HuH-7 (cell line): Measurements from ENCODE around the gene UGGT1.
A peak's percentile ranks its signal among the peaks of the same experiment; 100 is the strongest.

Source experiments
- DNase-seq: peaks from one replicate; pipeline ENCODE4 v3.0.0; 2011; ENCODE audit warnings: low spot score

Gene UGGT1

GRCh38 chr2:128090945-128091725 is at the start of gene UGGT1:
Gene UGGT1, plus strand, starts transcription at chr2:128091200. Its CDS starts 158 bp downstream, at chr2:128091358.
- peak; percentile 82 for DNase-seq

GRCh38 chr2:128041561-128041960 is 49.4 kb upstream of the UGGT1 start:
- DNase-seq, result no peak

DNA sequence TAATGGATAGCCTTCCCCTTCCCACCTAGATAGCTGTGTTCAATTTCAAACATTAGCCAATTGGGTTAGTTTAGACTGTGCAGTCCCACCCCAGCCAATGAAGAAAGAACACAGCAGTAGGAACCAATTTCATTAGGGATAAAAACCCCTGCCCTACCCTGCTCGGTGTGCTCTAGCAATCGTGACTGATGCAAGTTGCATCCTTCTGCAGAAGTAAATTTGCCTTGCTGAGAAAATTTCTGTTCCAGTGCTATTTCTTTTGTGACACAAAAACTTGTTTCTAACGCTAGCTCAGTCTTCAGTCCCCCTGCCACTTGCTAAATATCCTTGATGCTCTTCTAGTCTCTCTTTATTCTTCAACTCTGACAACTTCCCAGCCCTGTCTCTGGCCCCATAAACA is 48.0 kb upstream of the UGGT1 start:
- DNase-seq, result no peak

GRCh38 chr2:128053331-128053730 is 37.7 kb upstream of the UGGT1 start:
- DNase-seq, result no peak

DNA sequence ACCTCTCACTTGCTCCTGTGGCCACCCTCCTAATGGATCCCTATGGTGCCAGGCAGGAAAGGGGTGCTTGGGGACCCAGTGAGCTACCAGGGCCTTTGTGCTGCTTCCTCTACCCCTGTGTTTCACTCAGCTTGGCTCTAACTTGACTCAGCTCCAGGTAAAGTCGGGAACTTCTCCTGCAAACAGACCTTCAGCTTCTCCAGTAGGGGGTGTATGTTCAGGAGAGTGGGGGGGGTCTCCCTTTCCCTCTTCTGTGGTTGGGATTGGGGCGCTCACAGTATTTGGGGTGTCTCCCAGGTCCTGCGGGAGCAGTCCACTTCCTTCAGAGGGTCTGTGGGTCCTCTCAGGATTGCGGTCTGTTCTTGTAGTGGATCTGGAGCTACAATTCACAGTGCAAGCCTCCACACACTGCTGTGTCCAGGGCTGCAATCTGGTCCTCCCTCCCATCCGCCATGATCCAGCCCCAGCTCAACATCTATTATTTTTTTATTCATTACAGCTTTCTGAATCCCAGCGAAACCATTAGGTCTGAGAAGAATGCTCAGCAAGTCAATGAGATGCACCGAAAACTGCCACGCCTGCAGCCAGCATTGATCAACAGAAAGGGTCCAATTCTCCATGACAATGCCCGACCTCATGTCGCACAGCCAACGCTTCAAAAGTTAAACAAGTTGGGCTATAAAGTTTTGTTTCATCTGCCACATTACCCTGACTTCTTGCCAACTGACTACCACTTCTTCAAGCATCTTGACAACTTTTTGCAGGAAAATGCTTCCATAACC is 36.7 kb upstream of the UGGT1 start:
- no peak for DNase-seq

DNA sequence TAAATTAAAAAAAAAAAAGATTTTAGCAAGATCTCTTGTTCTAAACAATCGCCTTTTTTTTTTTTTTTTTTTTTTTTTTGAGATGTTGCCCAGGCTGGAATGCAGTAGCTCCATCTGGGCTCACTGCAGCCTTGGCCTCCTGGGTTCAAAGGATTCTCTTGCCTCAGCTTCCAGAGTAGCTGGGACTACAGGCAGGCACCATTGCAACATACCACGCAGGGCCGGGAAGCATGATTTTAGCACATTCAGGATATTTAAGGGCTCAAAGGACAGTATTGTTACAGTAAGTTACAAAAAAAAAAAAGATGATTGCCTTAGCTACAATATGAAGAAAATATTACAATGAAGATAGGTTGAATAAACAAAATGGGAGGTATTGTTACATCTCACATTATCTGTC is 33.7 kb upstream of the UGGT1 start:
- no peak for DNase-seq

DNA sequence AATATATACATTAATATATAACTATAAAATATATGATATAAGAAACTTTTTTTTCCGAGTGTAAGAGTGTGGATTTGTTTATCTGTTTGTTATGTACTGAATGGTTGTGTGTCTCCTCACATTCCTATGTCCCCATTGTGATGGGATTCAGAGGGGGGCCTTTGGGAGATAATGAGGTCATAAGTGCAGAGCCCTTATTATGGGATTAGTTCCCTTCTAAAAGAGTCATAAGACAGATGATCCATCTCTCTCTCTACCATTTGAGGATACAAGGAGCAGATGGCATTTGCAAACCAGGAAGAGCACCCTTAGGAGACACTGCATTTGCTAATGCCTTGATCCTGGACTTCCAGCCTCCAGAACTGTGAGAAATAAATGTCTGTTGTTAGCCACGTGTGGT is 32.9 kb upstream of the UGGT1 start:
- no peak for DNase-seq

GRCh38 chr2:128062571-128062970 is 28.4 kb upstream of the UGGT1 start:
- no peak for DNase-seq

- DNase-seq, result no peak
These were observed 26.6 kb upstream of the UGGT1 start for GRCh38 chr2:128064353-128064752.

DNA sequence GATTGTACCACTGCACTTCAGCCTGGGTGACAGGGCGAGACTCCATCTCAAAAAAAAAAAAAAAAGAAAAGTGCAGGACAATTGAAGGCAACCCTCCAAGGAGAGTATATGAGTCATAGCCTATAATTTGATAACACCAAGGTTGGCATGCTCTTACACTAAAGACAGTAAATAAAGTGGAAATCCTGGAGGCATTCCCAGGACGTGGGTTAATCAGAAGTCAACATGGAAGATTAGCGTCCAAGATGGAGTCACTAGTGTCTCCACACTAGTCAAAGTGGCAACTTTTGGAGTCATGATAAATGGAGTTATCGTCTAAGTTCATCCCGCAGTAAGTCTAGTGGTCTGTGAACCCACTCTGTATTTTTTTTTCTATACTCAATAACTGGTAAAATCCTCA is 21.2 kb upstream of the UGGT1 start:
- no peak for DNase-seq

DNA sequence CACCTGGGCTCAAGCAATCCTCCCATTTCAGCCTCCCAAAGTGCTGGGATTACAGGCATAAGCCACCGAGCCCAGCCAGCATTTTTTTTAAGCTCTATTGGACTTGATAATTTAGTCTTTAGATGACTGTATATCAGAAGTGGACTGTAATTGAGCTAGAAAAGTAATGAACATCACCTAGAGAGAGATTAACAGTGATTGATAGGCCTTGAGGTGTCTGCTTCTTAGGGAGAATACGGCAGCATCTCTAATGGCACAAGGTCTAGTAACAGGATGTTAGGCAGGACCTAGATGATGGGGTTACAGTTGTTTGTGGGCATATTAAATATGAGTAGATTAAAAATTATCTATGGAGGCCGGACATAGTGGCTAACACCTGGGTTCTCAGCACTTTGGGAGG is 17.7 kb upstream of the UGGT1 start:
- DNase-seq, result no peak

GRCh38 chr2:128076461-128077106 is 14.4 kb upstream of the UGGT1 start:
- no peak for DNase-seq

- no peak for DNase-seq
These were observed 6.2 kb upstream of the UGGT1 start for GRCh38 chr2:128084757-128085156.

- peak; percentile 8 for DNase-seq
These were observed 4.8 kb upstream of the UGGT1 start for GRCh38 chr2:128086244-128086643.

GRCh38 chr2:128090575-128090944 is 440 bp upstream of the UGGT1 start:
- DNase-seq, result no peak

DNA sequence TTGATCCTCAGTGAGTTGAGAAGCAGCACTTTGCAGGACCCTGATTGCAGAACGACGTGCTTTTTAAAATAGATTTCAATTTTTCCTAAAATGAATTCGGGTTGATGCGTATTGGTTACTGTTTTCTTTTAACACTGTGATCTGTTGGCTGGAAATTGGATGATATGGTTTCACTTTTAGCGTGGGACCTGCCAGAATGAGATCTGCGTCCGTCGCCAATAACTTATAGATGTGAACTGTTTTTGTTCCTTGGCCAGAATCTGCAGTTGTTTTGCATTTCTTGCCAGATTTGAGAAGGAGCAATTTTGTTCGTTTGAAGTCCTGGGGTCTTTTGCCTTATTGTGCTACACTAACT is 703 bp downstream of the UGGT1 start:
- no peak for DNase-seq

DNA sequence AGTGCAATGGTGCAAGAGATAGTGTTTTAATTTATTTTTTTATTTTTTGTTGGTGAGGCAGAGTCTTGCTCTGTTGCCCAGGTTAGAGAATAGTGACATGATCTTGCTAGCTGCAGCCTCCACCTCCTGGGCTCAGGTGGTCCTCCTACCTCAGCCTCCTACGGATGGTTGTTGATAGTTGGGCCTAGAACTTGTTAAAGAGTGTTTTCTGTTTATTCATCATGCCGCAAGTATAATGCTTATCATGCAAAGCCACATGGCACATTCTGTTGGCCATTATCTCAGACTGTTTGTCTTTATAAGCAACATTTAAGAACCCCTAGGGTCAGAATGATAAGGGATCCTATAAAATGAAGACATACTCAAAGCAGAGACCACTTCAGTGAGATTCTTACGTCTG is 1.7 kb downstream of the UGGT1 start:
- no peak for DNase-seq

GRCh38 chr2:128093762-128094161 is 2.8 kb downstream of the UGGT1 start:
- DNase-seq, result no peak

DNA sequence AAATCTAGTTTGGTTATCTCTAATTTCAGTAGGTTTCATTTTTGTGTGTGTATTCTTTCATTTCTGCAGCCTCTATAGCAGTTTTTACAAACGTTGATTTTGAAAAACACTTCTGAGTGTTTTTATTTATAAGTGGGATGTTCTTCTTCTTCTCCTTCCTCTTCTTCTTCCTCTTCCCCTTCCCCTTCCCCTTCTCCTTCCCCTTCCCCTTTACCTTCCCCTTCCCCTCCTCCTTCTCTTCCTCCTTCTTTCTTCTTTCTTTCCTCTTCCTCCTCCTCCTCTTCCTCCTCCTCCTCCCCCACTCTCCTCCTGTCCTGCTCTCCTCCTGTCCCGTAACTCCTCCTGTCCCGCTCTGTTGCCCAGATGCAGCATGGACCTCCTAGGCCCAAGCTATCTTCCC is 4.2 kb downstream of the UGGT1 start:
- DNase-seq, result no peak

- no peak for DNase-seq
These were observed 12.4 kb downstream of the UGGT1 start for GRCh38 chr2:128103407-128103806.

- DNase-seq, result no peak
These were observed 14.1 kb downstream of the UGGT1 start for GRCh38 chr2:128105072-128105471.

- DNase-seq, result no peak
These were observed 17.2 kb downstream of the UGGT1 start for GRCh38 chr2:128108166-128108565.

- DNase-seq, result no peak
These were observed 18.2 kb downstream of the UGGT1 start for GRCh38 chr2:128109243-128109642.
